NT2/D1 (cell line): ENCODE results near the gene STK17B.

Source experiments
- SUZ12 ChIP-seq: IDR thresholded peaks from 2 replicates; pipeline ENCODE4 v1.6.1; 2011; ENCODE audit not compliant: insufficient read length, insufficient read depth; ENCODE audit errors: extremely low read depth
- YY1 ChIP-seq: IDR thresholded peaks from 2 replicates; pipeline ENCODE4 v1.6.1; 2011; ENCODE audit not compliant: insufficient read length, insufficient read depth

GRCh38 chr2:196162586-196163175, 8.7 kb downstream of the STK17B start:
- no peak for TF ChIP-seq YY1
- TF ChIP-seq SUZ12, result no peak
